K562 (cell line): ENCODE data around the gene HS6ST1. TPM values are rescaled to one million over a fixed set of nuclear protein-coding genes. Genes with fewer than 3 reads are reported as not detected.

Source experiments
- ATAC-seq: fragments of 200-7000 bp; cut with Tn5 transposase; 3 replicates; pipeline ENCODE4 v1.9.1; 2020; ENCODE audit warnings: moderate library complexity
- BruUV-seq: library from RNA; stranded (reverse); fragments of 400-500 nt; replicated peaks from 2 replicates; lab custom pipeline; 2021; lab: Mats Ljungman, UMichigan
- CTCF ChIA-PET: fragments of 300-600 bp; formaldehyde crosslinking; extraction: SDS; loops from one replicate; lab custom pipeline; 2021; ENCODE audit warnings: low intra/inter-chr PET ratio; lab: Yijun Ruan, JAX
- POLR2A ChIA-PET: fragments of 300-600, 350-650 bp; sonication (Branson Sonifier 250); formaldehyde crosslinking; extraction: SDS; loops from one replicate; lab custom pipeline; 2021; ENCODE audit warnings: antibody characterized with exemption, inconsistent platforms; lab: Yijun Ruan, JAX
- DNase-seq, 4 experiments: peaks; one replicate each; pipeline versions ENCODE4 v3.0.0 to v3.0.0-alpha.2; 2011 to 2018; ENCODE audit warnings: low spot score in 3 of 4, mixed read lengths in 3 of 4; ENCODE audit errors: extremely low read depth in 1 of 4
- FAIRE-seq: peaks from 2 replicates; lab custom pipeline; 2011; peaks lifted over from hg19 to GRCh38; lab: Jason Lieb, UNC
- H2AFZ ChIP-seq: 2 replicates; pipeline ENCODE4 v1.6.0; 2011; ENCODE audit warnings: low read depth, low read length, control low read depth, inconsistent platforms
- H3K27ac ChIP-seq: fragments of 200-600 bp; 3 replicates; pipeline ENCODE4 v1.8.0; 2011; ENCODE audit warnings: low read depth, mild to moderate bottlenecking, control low read depth, inconsistent platforms, low read length, moderate library complexity, mixed read lengths; ENCODE audit errors: extremely low read depth
- H3K27me3 ChIP-seq, 2 experiments: fragments of 300-600 bp in 1 of 2; 2 replicates in 1 of 2; 3 replicates in 1 of 2; pipeline versions ENCODE4 v1.6.0 to v1.8.0; 2011; ENCODE audit warnings: inconsistent platforms in 2 of 2, low read length in 2 of 2, mild to moderate bottlenecking in 1 of 2, mixed read lengths in 1 of 2, moderate library complexity in 1 of 2; ENCODE audit not compliant: control insufficient read depth in 2 of 2, insufficient read depth in 2 of 2
- H3K36me3 ChIP-seq: fragments of 300-600 bp; 3 replicates; pipeline ENCODE4 v1.8.0; 2011; ENCODE audit warnings: mild to moderate bottlenecking, low read length, inconsistent platforms; ENCODE audit not compliant: control insufficient read depth, insufficient read depth
- H3K4me1 ChIP-seq, 2 experiments: fragments of 200-600 bp in 1 of 2; replicated peaks in 1 of 2; 2 replicates in 1 of 2; 3 replicates in 1 of 2; pipeline versions ENCODE4 v1.5.1 to v1.8.0; 2011; ENCODE audit warnings: inconsistent platforms in 2 of 2, low read length in 2 of 2, mild to moderate bottlenecking in 1 of 2, mixed read lengths in 1 of 2, moderate library complexity in 1 of 2; ENCODE audit not compliant: control insufficient read depth in 2 of 2, insufficient read depth in 2 of 2
- H3K4me2 ChIP-seq: 2 replicates; pipeline ENCODE4 v1.6.1; 2011; ENCODE audit warnings: low read length, control low read depth, inconsistent platforms, mixed read lengths; ENCODE audit not compliant: insufficient read depth
- H3K4me3 ChIP-seq: fragments of 200-600 bp; sonication (generic), shearing (Covaris generic); 2 replicates; pipeline ENCODE4 v1.5.1; 2016; ENCODE audit warnings: control low read depth, inconsistent platforms
- H3K79me2 ChIP-seq: fragments of 200-600 bp; 3 replicates; pipeline ENCODE4 v1.8.0; 2011; ENCODE audit warnings: low read length, inconsistent platforms; ENCODE audit not compliant: control insufficient read depth, insufficient read depth
- H3K9ac ChIP-seq, 2 experiments: 2 replicates each; pipeline versions ENCODE4 v1.6.0 to v1.6.1; 2011; ENCODE audit warnings: low read depth in 2 of 2, low read length in 2 of 2, control low read depth in 1 of 2, inconsistent platforms in 1 of 2, mild to moderate bottlenecking in 1 of 2, mixed read lengths in 1 of 2; ENCODE audit not compliant: insufficient read depth in 1 of 2
- H3K9me1 ChIP-seq: one replicate; pipeline ENCODE4 v1.6.0; 2011; ENCODE audit warnings: inconsistent platforms, mild to moderate bottlenecking, low read length, moderate library complexity; ENCODE audit not compliant: control insufficient read depth, insufficient read depth
- H3K9me3 ChIP-seq: replicated peaks from 2 replicates; pipeline ENCODE4 v1.5.1; 2011; ENCODE audit warnings: low read depth, low read length, inconsistent platforms; ENCODE audit not compliant: control insufficient read depth, insufficient read depth
- H4K20me1 ChIP-seq: replicated peaks from 2 replicates; pipeline ENCODE4 v1.6.1; 2011; ENCODE audit warnings: low read length, inconsistent platforms, mixed read lengths; ENCODE audit not compliant: control insufficient read depth, insufficient read depth
- ATF1 ChIP-seq, 2 experiments: fragments of 450-650 bp in 1 of 2; IDR thresholded peaks; 2 replicates each; pipeline ENCODE4 v1.6.1; 2016; ENCODE audit warnings: missing compliant biosample characterization in 1 of 2, missing genetic modification characterization in 1 of 2
- ATF7 ChIP-seq: fragments of 450-650 bp; IDR thresholded peaks from 2 replicates; pipeline ENCODE4 v1.7.1; 2014; ENCODE audit warnings: mild to moderate bottlenecking, moderate library complexity
- ESRRB ChIP-seq: fragments of 250-450 bp; sonication (Bioruptor Pico); IDR thresholded peaks from 2 replicates; pipeline ENCODE4 v1.5.0; 2020; ENCODE audit warnings: mild to moderate bottlenecking, moderate library complexity, borderline replicate concordance
- HDAC6 ChIP-seq: IDR thresholded peaks from 2 replicates; pipeline ENCODE4 v1.6.1; 2012; ENCODE audit warnings: low read depth, mild to moderate bottlenecking, control low read depth, inconsistent platforms, low read length, moderate library complexity
- ILF3 ChIP-seq: fragments of 450-650 bp; IDR thresholded peaks from 2 replicates; pipeline ENCODE4 v1.6.1; 2018; ENCODE audit warnings: antibody characterized with exemption, mild to moderate bottlenecking, moderate library complexity, borderline replicate concordance
- KAT2B ChIP-seq: IDR thresholded peaks from one replicate; pipeline ENCODE4 v1.6.1; 2012; ENCODE audit warnings: low read depth, mild to moderate bottlenecking, control low read depth, inconsistent platforms, low read length, moderate library complexity
- MBD2 ChIP-seq: sonication (generic); IDR thresholded peaks from 2 replicates; pipeline ENCODE4 v1.6.1; 2016; ENCODE audit warnings: low read depth, borderline replicate concordance
- MYBL2 ChIP-seq, 2 experiments: fragments of 450-650 bp in 1 of 2; sonication (generic) in 1 of 2; formaldehyde crosslinking in 1 of 2; IDR thresholded peaks; 2 replicates each; pipeline versions ENCODE4 v1.6.1 to v1.8.1; 2017 to 2022; ENCODE audit warnings: borderline replicate concordance in 1 of 2, inconsistent platforms in 1 of 2, low read depth in 1 of 2, mild to moderate bottlenecking in 1 of 2, missing genetic modification reagents in 1 of 2, moderate library complexity in 1 of 2
- PCBP1 ChIP-seq: fragments of 200-400 bp; formaldehyde crosslinking; IDR thresholded peaks from 2 replicates; pipeline ENCODE4 v1.6.1; 2018; ENCODE audit warnings: mild to moderate bottlenecking, low read depth, low read length; ENCODE audit not compliant: poor library complexity, severe bottlenecking
- SUPT5H ChIP-seq: fragments of 450-650 bp; IDR thresholded peaks from 2 replicates; pipeline ENCODE4 v1.6.1; 2016
- TAF1 ChIP-seq: IDR thresholded peaks from 2 replicates; pipeline ENCODE4 v1.6.1; 2011; ENCODE audit warnings: mild to moderate bottlenecking, low read length, moderate library complexity; ENCODE audit not compliant: insufficient read depth, control insufficient read depth, severe bottlenecking; ENCODE audit errors: extremely low read depth
- XRCC3 ChIP-seq: fragments of 450-650 bp; IDR thresholded peaks from 2 replicates; pipeline ENCODE4 v1.6.1; 2017; ENCODE audit warnings: mild to moderate bottlenecking, moderate library complexity
- ZNF830 ChIP-seq: fragments of 250-450 bp; sonication (Bioruptor Pico); IDR thresholded peaks from 2 replicates; pipeline ENCODE4 v1.5.0; 2021; ENCODE audit warnings: mild to moderate bottlenecking
- WGBS: fragments of 100-300 bp; shearing (Covaris generic); methylation state at CpG from one replicate; pipeline ENCODE4 v1.1.6; 2016; ENCODE audit warnings: low coverage, mixed read lengths; ENCODE audit not compliant: insufficient coverage; ENCODE audit errors: missing lambda C conversion rate; 5-methylcytosine and 5-hydroxymethylcytosine counted together
- in situ Hi-C: fragments of 300-500 bp; cut with MboI; formaldehyde crosslinking; loops from 4 replicates; pipeline ENCODE4 v1.15.0; 2018; ENCODE audit warnings: inconsistent platforms, mixed read lengths
- intact Hi-C: fragments of 100-400 bp; cut with micrococcal nuclease; formaldehyde crosslinking; loops from 2 replicates; pipeline ENCODE4 v1.14.2; 2022
- polyA plus RNA-seq, 8 experiments: library from polyadenylated mRNA; depleted of rRNA in 4 of 8; stranded (reverse) in 5 of 8; unstranded in 3 of 8; fragments of >200 nt; fragmentation: Nextera tagmentation in 2 of 8; fragmentation: Illumina TruSeq in 1 of 8; extraction: Ambion mirVana in 2 of 8; extraction: Trizol in 1 of 8; gene quantifications; 2 replicates each; pipeline versions ENCODE4 v1.2.1 to v1.2.3, GENCODE V29; 2011 to 2014; ENCODE audit warnings: inconsistent platforms in 1 of 8, missing spikeins in 1 of 8
- total RNA-seq, 7 experiments: library from RNA; depleted of rRNA in 6 of 7; stranded (reverse); fragments of >200 nt in 6 of 7; fragmentation: Illumina TruSeq in 2 of 7; extraction: Trizol in 2 of 7; gene quantifications; 2 replicates each; pipeline versions ENCODE4 v1.2.1 to v1.2.3, GENCODE V29; 2011 to 2021; ENCODE audit warnings: low replicate concordance in 1 of 7
- TF ChIP-seq, protein P1 (sequence below): sonication (generic); formaldehyde crosslinking; IDR thresholded peaks from 2 replicates; pipeline ENCODE4 v1.4.0; 2020; ENCODE audit warnings: mild to moderate bottlenecking, missing genetic modification reagents

HS6ST1 gene
- total and polyA plus RNA-seq, 9 of the 15 experiments (the other 6 are each of a cell fraction or from before 2014, with no cell fraction given), result 0.06 to 7.4 (median 3.8) TPM

DNA sequence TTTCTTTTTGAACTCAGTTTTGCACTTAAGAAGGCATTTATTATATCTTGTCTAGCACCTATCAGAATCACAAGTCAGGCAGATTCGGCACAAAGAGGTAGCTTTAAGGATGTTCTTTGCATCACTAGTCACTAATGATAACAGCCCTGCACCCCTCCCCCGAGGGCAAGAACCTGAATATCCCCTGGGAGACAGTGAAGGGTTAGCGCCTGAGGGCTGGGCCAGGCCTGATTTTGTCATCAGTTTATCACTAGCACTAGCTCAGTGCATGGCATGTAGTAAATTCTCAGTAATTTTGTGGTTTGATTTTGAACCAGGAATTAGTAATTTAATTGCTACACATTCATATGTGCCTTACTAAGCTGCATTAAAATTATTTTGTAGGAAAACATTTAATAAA lies 23.9 kb upstream of the HS6ST1 start:
- peaks cover 2 to 24% of the 10 kb centered on the region in 2 experiments; a peak in 2 of 5 replicates for H3K27me3 ChIP-seq
- H3K9ac ChIP-seq, result no peak overlapping the region
- H3K9me3 ChIP-seq, result no peaks in the 10 kb centered on the region
- no peaks in the 10 kb centered on the region for H4K20me1 ChIP-seq
- DNase-seq, result no peak
- peaks cover 0 to 19% of the 10 kb centered on the region in 2 experiments; a peak in 2 of 5 replicates for H3K4me1 ChIP-seq
- no peak overlapping the region for H3K4me2 ChIP-seq
- intact Hi-C loops (no loop called here), in situ Hi-C loops (no loop called here)
- H2AFZ ChIP-seq, result no peak overlapping the region
- TF ChIP-seq ZNF830 (CRISPR knock-in tag) (no peak), XRCC3 (no peak), ILF3 (no peak), ESRRB (no peak), ATF1 (CRISPR knock-in tag; IDR thresholded peaks at IDR 0.05) (no peak), ATF1 (tag; IDR thresholded peaks at IDR 0.05) (no peak), MYBL2 (IDR thresholded peaks at IDR 0.05; ENCODE audit: low read depth) (no peak), MYBL2 (CRISPR knock-in tag; IDR thresholded peaks at IDR 0.05; ENCODE audit: borderline replicate concordance) (no peak), SUPT5H (no peak), HDAC6 (no peak), MBD2 (no peak), TAF1 (no peak), PCBP1 (no peak), KAT2B (no peak), ATF7 (no peak)
- TF ChIP-seq, protein P1, sequence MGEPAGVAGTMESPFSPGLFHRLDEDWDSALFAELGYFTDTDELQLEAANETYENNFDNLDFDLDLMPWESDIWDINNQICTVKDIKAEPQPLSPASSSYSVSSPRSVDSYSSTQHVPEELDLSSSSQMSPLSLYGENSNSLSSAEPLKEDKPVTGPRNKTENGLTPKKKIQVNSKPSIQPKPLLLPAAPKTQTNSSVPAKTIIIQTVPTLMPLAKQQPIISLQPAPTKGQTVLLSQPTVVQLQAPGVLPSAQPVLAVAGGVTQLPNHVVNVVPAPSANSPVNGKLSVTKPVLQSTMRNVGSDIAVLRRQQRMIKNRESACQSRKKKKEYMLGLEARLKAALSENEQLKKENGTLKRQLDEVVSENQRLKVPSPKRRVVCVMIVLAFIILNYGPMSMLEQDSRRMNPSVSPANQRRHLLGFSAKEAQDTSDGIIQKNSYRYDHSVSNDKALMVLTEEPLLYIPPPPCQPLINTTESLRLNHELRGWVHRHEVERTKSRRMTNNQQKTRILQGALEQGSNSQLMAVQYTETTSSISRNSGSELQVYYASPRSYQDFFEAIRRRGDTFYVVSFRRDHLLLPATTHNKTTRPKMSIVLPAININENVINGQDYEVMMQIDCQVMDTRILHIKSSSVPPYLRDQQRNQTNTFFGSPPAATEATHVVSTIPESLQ (CRISPR knock-in tag), result no peak
- no peaks in the 10 kb centered on the region for H3K9me1 ChIP-seq
- 0% methylated on average over 3 of the region's 3 CpGs for WGBS
- H3K79me2 ChIP-seq, result no peaks in the 10 kb centered on the region
- no peak overlapping the region for H3K27ac ChIP-seq
- no peak for ATAC-seq
- CTCF ChIA-PET, result no interaction called here
- no peak overlapping the region for H3K4me3 ChIP-seq
- FAIRE-seq, result no peak
- POLR2A ChIA-PET, result interaction anchor here (0.6 to 1.6 kb wide), 2 partner anchors 11 to 310 kb away, joined by 3 read pairs; no protein-coding TSS in a partner anchor
- no TSS peak for BruUV-seq
- no peaks in the 10 kb centered on the region for H3K36me3 ChIP-seq
